ENCODE results near the gene ZNF26. TPM values are rescaled to one million over a fixed set of nuclear protein-coding genes. Genes with fewer than 3 reads are reported as not detected.
A peak's percentile ranks its signal among the peaks of the same experiment; 100 is the strongest.
"Not testable (repeated sequence)": the region's sequence is repeated elsewhere in the genome, so short reads cannot be mapped to it uniquely, and the experiment has no call there.

ZNF26 gene, protein sequence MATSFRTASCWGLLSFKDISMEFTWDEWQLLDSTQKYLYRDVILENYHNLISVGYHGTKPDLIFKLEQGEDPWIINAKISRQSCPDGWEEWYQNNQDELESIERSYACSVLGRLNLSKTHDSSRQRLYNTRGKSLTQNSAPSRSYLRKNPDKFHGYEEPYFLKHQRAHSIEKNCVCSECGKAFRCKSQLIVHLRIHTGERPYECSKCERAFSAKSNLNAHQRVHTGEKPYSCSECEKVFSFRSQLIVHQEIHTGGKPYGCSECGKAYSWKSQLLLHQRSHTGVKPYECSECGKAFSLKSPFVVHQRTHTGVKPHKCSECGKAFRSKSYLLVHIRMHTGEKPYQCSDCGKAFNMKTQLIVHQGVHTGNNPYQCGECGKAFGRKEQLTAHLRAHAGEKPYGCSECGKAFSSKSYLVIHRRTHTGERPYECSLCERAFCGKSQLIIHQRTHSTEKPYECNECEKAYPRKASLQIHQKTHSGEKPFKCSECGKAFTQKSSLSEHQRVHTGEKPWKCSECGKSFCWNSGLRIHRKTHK
- total RNA-seq, result 10 to 100 TPM; 15.5 to 26.7 TPM
- 1 to 10 TPM; 5.0 to 6.4 TPM for polyA plus RNA-seq
- long read RNA-seq, donor 1, full-length matches to known transcripts, result 3 of 3 reads
- long read RNA-seq, donor 1, partial matches to known transcripts, result 0 of 3 reads
- long read RNA-seq, donor 1, other reads (novel, unspliced or antisense), result 0 of 3 reads
- long read RNA-seq, donor 2, full-length matches to known transcripts, result 2 of 2 reads
- long read RNA-seq, donor 2, partial matches to known transcripts, result 0 of 2 reads
- long read RNA-seq, donor 2, other reads (novel, unspliced or antisense), result 0 of 2 reads
- long read RNA-seq, donor 3, result 0 reads
- long read RNA-seq, donor 4, result 0 reads
- long read RNA-seq, donor 5, full-length matches to known transcripts, result 5 of 5 reads
- long read RNA-seq, donor 5, partial matches to known transcripts, result 0 of 5 reads
- long read RNA-seq, donor 5, other reads (novel, unspliced or antisense), result 0 of 5 reads

DNA sequence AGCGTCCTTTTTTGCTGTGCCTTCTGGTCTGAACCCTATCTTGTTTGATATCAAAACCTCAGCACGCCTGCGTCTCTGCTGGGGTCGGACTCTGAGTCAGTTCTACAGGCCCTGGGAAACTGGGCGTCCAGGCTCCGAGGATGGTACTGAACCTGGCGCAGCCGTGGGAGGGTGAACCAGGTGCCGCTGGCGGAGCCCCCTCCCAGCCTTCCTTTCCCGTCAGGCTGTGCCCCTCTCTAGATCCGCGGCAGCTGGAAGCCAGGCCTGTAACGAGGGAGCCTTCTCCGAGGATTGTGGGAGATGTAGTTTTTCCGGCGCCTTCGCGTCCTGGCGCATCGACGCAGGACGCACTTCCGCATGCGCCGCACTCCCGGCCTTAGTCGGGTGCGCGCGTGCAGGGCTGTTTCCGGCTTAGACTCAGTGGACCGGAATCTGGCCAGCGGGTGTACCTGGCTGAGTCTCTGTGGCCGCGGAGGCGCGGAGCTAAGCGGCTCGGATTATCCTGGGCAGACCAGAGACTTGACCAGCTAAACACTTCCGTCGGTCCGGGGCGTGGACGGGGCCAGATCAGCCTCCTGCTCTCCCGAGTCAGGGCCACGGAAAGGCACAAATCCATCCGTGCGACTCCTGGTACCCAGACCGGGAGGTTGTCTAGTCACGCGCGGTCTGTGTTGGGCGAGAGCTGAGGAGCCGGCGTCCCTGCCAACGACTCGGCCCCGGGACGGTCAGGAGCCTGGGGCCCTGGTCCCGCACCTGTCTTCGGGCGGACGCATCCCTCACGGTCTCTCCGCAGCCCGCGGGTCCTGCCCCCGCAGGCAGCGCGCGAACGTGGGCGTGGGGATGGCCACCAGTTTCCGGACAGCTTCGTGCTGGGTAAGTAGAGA is at the start of gene ZNF26:
ZNF26 (plus strand) TSS at position 367 of the 884 bp plus-strand sequence; CDS start at position 841, 474 bp downstream.
- H3K27ac ChIP-seq (ENCODE audit: low read depth in 1 of 2, low read length in 1 of 2), result peak within 1 kb of the TSS; percentile 79 to 95
- no peaks in the 10 kb centered on the region for H3K27me3 ChIP-seq (ENCODE audit: control insufficient read depth in 3 of 3, insufficient read depth in 3 of 3, low read length in 2 of 3)
- peak within 1 kb of the TSS; percentile 41 to 90 for H3K9ac ChIP-seq (ENCODE audit: insufficient read depth in 1 of 2, low read length in 2 of 2)
- peak; percentile 93 to 97 (median 96) for DNase-seq
- 0% methylated on average over 76 of the region's 76 CpGs for WGBS, 2 donors
- peaks cover 0 to 23% (median 2%) of the 10 kb centered on the region in 4 donors for H3K36me3 ChIP-seq (ENCODE audit: control insufficient read depth in 4 of 4, insufficient read depth in 4 of 4, low read length in 4 of 4)
- H3K4me3 ChIP-seq, result peak within 1 kb of the TSS; percentile 95
- peaks cover 0 to 7% (median 0%) of the 10 kb centered on the region in 5 donors for H3K4me1 ChIP-seq (ENCODE audit: control insufficient read depth in 5 of 5, insufficient read depth in 5 of 5, low read length in 5 of 5)
- peaks cover 0 to 10% (median 5%) of the 10 kb centered on the region in 4 donors for H3K9me3 ChIP-seq (ENCODE audit: control insufficient read depth in 4 of 4, insufficient read depth in 3 of 4, low read length in 3 of 4)
- ATAC-seq (ENCODE audit: insufficient read depth, low FRiP score), result peak; percentile 98
- TF ChIP-seq, protein P1, sequence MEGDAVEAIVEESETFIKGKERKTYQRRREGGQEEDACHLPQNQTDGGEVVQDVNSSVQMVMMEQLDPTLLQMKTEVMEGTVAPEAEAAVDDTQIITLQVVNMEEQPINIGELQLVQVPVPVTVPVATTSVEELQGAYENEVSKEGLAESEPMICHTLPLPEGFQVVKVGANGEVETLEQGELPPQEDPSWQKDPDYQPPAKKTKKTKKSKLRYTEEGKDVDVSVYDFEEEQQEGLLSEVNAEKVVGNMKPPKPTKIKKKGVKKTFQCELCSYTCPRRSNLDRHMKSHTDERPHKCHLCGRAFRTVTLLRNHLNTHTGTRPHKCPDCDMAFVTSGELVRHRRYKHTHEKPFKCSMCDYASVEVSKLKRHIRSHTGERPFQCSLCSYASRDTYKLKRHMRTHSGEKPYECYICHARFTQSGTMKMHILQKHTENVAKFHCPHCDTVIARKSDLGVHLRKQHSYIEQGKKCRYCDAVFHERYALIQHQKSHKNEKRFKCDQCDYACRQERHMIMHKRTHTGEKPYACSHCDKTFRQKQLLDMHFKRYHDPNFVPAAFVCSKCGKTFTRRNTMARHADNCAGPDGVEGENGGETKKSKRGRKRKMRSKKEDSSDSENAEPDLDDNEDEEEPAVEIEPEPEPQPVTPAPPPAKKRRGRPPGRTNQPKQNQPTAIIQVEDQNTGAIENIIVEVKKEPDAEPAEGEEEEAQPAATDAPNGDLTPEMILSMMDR (IDR thresholded peaks at IDR 0.05; ENCODE audit: control extremely low read depth, extremely low read depth), result no peak

DNA sequence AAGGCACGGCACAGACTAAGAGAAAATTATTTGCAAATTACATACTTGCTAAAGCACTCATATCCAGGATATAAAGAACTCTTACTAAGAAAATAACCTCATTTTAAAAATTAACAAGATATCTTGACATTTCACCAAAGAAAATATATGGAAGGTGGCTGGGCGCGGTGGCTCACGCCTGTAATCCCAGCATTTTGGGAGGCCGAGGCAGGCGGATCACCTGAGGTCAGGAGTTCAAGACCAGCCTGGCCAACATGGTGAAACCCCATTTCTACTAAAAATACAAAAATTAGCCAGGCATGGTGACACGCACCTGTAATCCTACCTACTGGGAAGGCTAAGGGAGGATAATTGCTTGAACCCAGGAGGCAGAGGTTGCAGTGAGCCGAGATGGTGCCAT is 49.2 kb upstream of the ZNF26 start:
- Histone ChIP-seq H3K36me3 (ENCODE audit: control insufficient read depth in 4 of 4, insufficient read depth in 4 of 4, low read length in 4 of 4) (peaks cover 17 to 31% (median 23%) of the 10 kb centered on the region in 4 donors), H3K9me3 (ENCODE audit: control insufficient read depth in 4 of 4, insufficient read depth in 3 of 4, low read length in 3 of 4) (peaks cover 3 to 38% (median 27%) of the 10 kb centered on the region in 4 donors)
- not testable (repeated sequence) for H3K27me3 ChIP-seq (ENCODE audit: control insufficient read depth in 3 of 3, insufficient read depth in 3 of 3, low read length in 2 of 3); ATAC-seq (ENCODE audit: insufficient read depth, low FRiP score); H3K4me3 ChIP-seq; H3K27ac ChIP-seq (ENCODE audit: low read depth in 1 of 2, low read length in 1 of 2); DNase-seq; H3K4me1 ChIP-seq (ENCODE audit: control insufficient read depth in 5 of 5, insufficient read depth in 5 of 5, low read length in 5 of 5); H3K9ac ChIP-seq (ENCODE audit: insufficient read depth in 1 of 2, low read length in 2 of 2)
- WGBS, 2 donors, result 97 to 99% methylated on average over 8 of the region's 8 CpGs

GRCh38 chr12:132937476-132937875 is 48.7 kb upstream of the ZNF26 start:
- TF ChIP-seq, protein P1 (IDR thresholded peaks at IDR 0.05; ENCODE audit: control extremely low read depth, extremely low read depth), result no peak
- Histone ChIP-seq H3K4me3 (no peak overlapping the region), H3K27me3 (ENCODE audit: control insufficient read depth in 3 of 3, insufficient read depth in 3 of 3, low read length in 2 of 3) (no peaks in the 10 kb centered on the region), H3K9ac (ENCODE audit: insufficient read depth in 1 of 2, low read length in 2 of 2) (no peak overlapping the region), H3K4me1 (ENCODE audit: control insufficient read depth in 5 of 5, insufficient read depth in 5 of 5, low read length in 5 of 5) (no peaks in the 10 kb centered on the region), H3K36me3 (ENCODE audit: control insufficient read depth in 4 of 4, insufficient read depth in 4 of 4, low read length in 4 of 4) (peaks cover 20 to 32% (median 25%) of the 10 kb centered on the region in 4 donors), H3K27ac (ENCODE audit: low read depth in 1 of 2, low read length in 1 of 2) (no peak overlapping the region), H3K9me3 (ENCODE audit: control insufficient read depth in 4 of 4, insufficient read depth in 3 of 4, low read length in 3 of 4) (peaks cover 0 to 41% (median 27%) of the 10 kb centered on the region in 4 donors)
- DNase-seq (no peak), ATAC-seq (ENCODE audit: insufficient read depth, low FRiP score) (no peak)
- WGBS, 2 donors, result 99 to 100% methylated on average over 2 of the region's 2 CpGs

- H3K27me3 ChIP-seq (ENCODE audit: control insufficient read depth in 3 of 3, insufficient read depth in 3 of 3, low read length in 2 of 3); DNase-seq; H3K9ac ChIP-seq (ENCODE audit: insufficient read depth in 1 of 2, low read length in 2 of 2); H3K27ac ChIP-seq (ENCODE audit: low read depth in 1 of 2, low read length in 1 of 2); H3K4me3 ChIP-seq; ATAC-seq (ENCODE audit: insufficient read depth, low FRiP score); H3K4me1 ChIP-seq (ENCODE audit: control insufficient read depth in 5 of 5, insufficient read depth in 5 of 5, low read length in 5 of 5): not testable (repeated sequence)
- Histone ChIP-seq H3K9me3 (ENCODE audit: control insufficient read depth in 4 of 4, insufficient read depth in 3 of 4, low read length in 3 of 4) (peaks cover 0 to 48% (median 20%) of the 10 kb centered on the region in 4 donors), H3K36me3 (ENCODE audit: control insufficient read depth in 4 of 4, insufficient read depth in 4 of 4, low read length in 4 of 4) (peaks cover 24 to 34% (median 30%) of the 10 kb centered on the region in 4 donors)
- WGBS, 2 donors, result 95 to 96% methylated on average over 20 to 25 of the region's 25 CpGs
Observed at GRCh38 chr12:132938807-132939206, 47.4 kb upstream of the ZNF26 start.

Measured in lung (tissue), 16 donors.